ENCODE results near the gene CLEC7A.
A peak's percentile ranks its signal among the peaks of the same experiment; 100 is the strongest.

CLEC7A gene

GRCh38 chr12:10142976-10143589 lies 13.1 kb upstream of the CLEC7A start:
- no peak for DNase-seq (ENCODE audit: low read depth in 1 of 2, low spot score in 1 of 2)

- DNase-seq (ENCODE audit: low read depth in 1 of 2, low spot score in 1 of 2) = peak; percentile 10 to 46
Measured at GRCh38 chr12:10140001-10140400, 10.0 kb upstream of the CLEC7A start.

DNA sequence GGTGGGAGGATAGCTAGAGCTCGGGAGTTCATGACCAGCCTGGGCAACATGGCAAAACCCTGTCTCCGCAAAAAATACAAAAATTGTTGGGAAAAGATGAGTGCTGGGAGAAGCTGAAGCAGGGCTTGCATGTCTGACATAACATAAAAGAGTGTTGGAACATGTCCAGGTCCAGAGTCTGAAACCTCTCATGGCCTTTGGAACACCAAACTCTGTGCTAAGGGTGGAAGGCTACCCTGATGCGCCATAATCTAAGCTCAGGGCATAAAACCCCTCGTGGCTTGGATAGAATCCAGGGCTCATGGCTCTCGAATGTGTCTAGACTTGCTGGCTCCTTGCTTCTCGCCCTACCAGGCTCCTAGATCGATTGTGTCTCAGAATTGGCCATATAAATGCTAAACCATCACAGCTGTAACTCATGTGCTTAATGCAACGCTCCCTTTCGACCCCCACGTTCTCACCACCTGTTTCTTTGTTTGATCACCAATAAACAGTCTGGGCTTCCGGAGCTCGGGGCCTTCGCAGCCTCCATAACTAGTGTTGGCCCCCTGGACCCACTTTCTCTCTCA lies 6.7 kb upstream of the CLEC7A start:
- no peak for DNase-seq (ENCODE audit: low read depth in 1 of 2, low spot score in 1 of 2)

- no peak for DNase-seq (ENCODE audit: low read depth in 1 of 2, low spot score in 1 of 2)
Measured at GRCh38 chr12:10135126-10135525, 5.1 kb upstream of the CLEC7A start.

- no peak for DNase-seq (ENCODE audit: low read depth in 1 of 2, low spot score in 1 of 2)
Measured at GRCh38 chr12:10132850-10133370, 2.9 kb upstream of the CLEC7A start.

GRCh38 chr12:10131111-10131690 lies 1.2 kb upstream of the CLEC7A start:
- no peak for DNase-seq (ENCODE audit: low read depth in 1 of 2, low spot score in 1 of 2)

DNA sequence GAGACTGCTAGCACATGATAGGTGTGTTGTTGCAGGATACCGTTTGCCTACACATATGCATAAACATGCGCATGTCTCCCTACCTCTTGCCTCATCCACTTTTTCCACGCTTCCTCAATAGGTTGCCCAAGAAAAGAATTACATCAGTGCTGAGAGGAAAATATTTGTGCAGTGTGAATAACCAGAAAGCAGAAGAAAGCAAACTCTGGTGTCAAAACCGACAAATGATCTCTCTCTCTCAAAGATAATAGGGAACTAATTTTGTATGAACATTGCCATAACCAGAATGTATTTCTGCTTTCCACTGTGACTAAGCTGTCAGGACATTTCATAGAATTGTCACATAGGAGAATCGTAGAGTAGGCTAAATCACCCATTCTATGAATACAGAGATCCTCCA lies 1.3 kb downstream of the CLEC7A start:
- DNase-seq (ENCODE audit: low read depth in 1 of 2, low spot score in 1 of 2) = no peak

GRCh38 chr12:10126413-10126812 lies 3.6 kb downstream of the CLEC7A start:
- DNase-seq (ENCODE audit: low read depth in 1 of 2, low spot score in 1 of 2) = no peak

DNA sequence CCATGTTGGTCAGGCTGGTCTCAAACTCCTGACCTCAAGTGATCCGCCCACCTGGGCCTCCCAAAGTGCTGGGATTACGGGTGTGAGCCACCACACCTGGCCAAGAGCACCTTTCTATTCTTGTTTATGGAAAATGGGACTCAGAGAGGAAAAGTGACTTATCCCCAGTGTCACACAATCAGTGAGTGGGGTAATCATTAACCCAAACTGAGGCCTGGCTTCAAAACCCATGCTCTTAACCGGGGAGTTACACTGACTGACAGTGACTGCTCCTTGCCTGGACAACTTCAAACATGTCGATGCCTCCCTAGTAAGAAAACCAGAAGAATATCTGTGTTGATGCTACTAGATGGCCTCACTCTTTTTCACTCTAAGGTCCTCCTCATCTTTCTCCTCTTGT lies 7.3 kb downstream of the CLEC7A start:
- no peak for DNase-seq (ENCODE audit: low read depth in 1 of 2, low spot score in 1 of 2)

DNA sequence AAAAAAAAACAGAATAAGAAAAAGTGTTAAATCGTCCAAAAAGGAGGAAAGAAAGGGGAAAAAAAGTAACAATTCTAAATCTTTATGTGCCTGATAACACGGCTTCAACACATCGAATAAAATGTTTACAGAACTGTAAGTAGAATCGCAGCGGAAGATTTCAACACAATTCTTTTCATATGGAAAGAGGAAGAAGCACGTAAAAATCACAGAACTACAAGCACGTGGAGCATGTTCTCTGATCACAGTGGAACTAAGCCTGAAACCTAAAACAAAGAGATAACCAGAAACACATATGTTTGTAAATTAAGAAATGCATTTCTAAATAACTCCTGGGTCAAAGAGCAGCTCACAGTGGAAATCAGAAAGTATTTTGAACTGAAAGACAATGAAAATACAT lies 8.7 kb downstream of the CLEC7A start:
- no peak for DNase-seq (ENCODE audit: low read depth in 1 of 2, low spot score in 1 of 2)

GRCh38 chr12:10119066-10119465 lies 10.9 kb downstream of the CLEC7A start:
- DNase-seq (ENCODE audit: low read depth in 1 of 2, low spot score in 1 of 2) = no peak

DNA sequence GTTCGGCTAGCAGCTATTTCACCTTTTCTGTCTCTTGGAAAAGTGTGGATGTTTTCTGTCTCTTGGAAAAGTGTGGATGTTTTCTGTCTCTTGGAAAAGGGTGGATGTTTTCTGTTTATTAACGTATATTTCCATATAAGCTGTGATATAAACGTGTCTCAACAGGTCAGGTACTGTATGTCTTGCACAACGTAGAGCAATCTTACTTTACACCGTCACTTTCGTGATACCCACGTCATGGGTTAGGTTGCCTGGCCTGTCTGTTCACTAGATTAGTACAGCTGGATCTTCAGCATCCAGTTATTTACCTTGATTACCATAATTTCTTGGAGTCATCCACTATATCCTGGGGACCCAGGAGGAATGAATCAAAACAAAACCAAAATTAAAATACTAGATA lies 14.1 kb downstream of the CLEC7A start:
- DNase-seq (ENCODE audit: low read depth in 1 of 2, low spot score in 1 of 2) = no peak

DNA sequence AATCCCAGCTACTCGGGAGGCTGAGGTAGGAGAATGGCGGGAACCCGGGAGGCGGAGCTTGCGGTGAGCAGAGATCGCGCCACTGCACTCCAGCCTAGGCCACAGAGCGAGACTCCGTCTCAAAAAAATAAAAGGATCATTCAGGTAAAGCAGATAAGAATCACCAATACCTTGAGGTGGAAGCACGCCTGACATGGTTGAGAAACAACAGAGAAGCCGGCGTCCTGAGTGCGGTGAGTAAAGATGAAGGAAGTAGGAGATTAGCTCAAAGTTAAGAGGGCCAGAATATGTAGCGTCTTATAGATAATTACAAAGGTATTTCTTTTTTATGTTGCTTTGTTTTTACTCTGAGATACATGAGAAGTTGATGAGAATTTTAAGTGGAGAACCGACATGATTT lies 14.7 kb downstream of the CLEC7A start:
- DNase-seq (ENCODE audit: low read depth in 1 of 2, low spot score in 1 of 2) = no peak

- no peak for DNase-seq (ENCODE audit: low read depth in 1 of 2, low spot score in 1 of 2)
Measured at GRCh38 chr12:10113920-10114319, 16.1 kb downstream of the CLEC7A start.

DNA sequence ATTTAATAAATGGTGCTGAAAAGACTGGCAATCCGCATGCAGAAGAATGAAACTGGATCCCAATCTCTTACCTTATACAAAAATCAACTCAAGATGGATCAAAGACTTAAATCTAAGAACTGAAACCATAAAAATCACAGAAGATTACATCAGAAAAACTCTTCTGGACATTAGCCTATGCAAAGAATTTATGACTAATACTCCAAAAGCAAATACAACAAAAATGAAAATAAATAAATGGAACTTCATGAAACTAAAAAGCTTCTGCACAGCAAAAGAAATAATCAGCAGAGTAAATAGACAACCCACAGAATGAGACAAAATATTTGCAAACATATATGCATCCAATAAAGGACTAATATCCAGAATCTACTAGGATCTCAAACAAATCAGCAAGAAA lies 16.9 kb downstream of the CLEC7A start:
- DNase-seq (ENCODE audit: low read depth in 1 of 2, low spot score in 1 of 2) = no peak

GRCh38 chr12:10111451-10111850 lies 18.5 kb downstream of the CLEC7A start:
- no peak for DNase-seq (ENCODE audit: low read depth in 1 of 2, low spot score in 1 of 2)

GRCh38 chr12:10110256-10110844 lies 19.6 kb downstream of the CLEC7A start:
- DNase-seq (ENCODE audit: low read depth in 1 of 2, low spot score in 1 of 2) = no peak

DNA sequence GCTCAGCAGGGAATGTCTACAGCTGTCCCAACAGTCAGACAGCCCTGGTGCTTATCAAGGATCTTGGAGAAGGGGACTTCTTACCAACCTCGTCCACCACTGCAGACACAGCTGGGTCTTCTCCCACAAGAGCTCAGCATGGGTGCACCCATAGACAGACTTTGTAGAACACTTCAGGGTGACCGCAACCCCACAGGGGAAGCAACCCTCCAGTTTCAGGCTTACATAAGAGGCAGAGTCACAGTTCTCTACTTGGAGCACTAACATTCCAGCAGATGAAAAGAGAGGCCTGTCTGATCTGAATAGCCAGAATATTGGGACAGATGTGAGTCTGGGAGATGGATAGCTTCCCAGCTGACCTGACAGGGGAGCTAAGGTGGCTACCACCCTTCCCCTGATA lies 27.7 kb downstream of the CLEC7A start:
- DNase-seq (ENCODE audit: low read depth in 1 of 2, low spot score in 1 of 2) = no peak

GRCh38 chr12:10101648-10102220 lies 28.3 kb downstream of the CLEC7A start:
- DNase-seq (ENCODE audit: low read depth in 1 of 2, low spot score in 1 of 2) = no peak

DNA sequence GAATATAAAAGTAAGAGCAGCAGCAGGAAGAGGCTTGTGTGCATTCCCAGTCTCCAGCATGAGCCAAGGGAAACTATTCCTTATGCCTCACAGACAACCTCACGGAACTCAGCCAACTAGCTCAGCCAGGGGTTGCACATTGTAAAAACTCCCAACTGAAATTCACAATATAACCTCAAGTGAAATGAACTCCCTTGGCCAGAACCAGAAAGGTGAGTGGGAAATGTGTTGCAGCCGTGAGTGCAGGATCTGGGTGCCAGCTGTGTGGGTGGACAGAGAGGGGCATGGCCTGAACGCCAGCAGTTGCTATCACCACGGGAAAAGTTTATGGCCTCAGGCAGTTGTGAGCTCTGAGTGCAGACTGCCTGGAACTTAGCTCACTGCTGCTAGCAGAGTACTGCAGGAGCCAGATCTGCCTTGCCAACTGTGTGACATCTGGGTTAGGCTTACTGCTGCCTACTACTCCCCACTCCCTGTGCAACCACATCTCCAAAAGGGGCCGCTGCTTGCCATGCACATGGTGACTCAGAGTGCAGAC lies 28.9 kb downstream of the CLEC7A start:
- DNase-seq (ENCODE audit: low read depth in 1 of 2, low spot score in 1 of 2) = no peak

- no peak for DNase-seq (ENCODE audit: low read depth in 1 of 2, low spot score in 1 of 2)
Measured at GRCh38 chr12:10098791-10099190, 31.2 kb downstream of the CLEC7A start, which contains the start of gene CLEC1A. Gene CLEC1A, minus strand, starts transcription at chr12:10098985. Its CDS starts 63 bp downstream, at chr12:10098922.

GRCh38 chr12:10097521-10097920 lies 32.5 kb downstream of the CLEC7A start:
- DNase-seq (ENCODE audit: low read depth in 1 of 2, low spot score in 1 of 2) = no peak

Data from activated CD4-positive, alpha-beta T cell treated with anti-CD3 and anti-CD28 coated beads, Interleukin-2, amount 50 U/mL, for 24 hours (primary cell).